ENCODE results near the gene RNF217. TPM values are rescaled to one million over a fixed set of nuclear protein-coding genes. Genes with fewer than 3 reads are reported as not detected.

Gene RNF217
- total RNA-seq, 1 donor from 2014 or later: 14.1 TPM

- peaks cover 5% of the 10 kb centered on the region for H3K36me3 ChIP-seq
Observed at GRCh38 chr6:125063307-125063706, 101.1 kb downstream of the RNF217 start.

GRCh38 chr6:125066140-125066539 lies 103.9 kb downstream of the RNF217 start:
- H3K4me1 ChIP-seq: no peaks in the 10 kb centered on the region
- no peak overlapping the region for H3K4me3 ChIP-seq
- H3K27me3 ChIP-seq (ENCODE audit: low read depth): no peaks in the 10 kb centered on the region
- intact Hi-C loops (cut with micrococcal nuclease): no loop called here
- no peak for DNase-seq
- H3K9me3 ChIP-seq (replicated peaks): no peaks in the 10 kb centered on the region
- peaks cover 5% of the 10 kb centered on the region for H3K36me3 ChIP-seq
- H3K27ac ChIP-seq (replicated peaks): no peak overlapping the region
- TF ChIP-seq, protein P1, sequence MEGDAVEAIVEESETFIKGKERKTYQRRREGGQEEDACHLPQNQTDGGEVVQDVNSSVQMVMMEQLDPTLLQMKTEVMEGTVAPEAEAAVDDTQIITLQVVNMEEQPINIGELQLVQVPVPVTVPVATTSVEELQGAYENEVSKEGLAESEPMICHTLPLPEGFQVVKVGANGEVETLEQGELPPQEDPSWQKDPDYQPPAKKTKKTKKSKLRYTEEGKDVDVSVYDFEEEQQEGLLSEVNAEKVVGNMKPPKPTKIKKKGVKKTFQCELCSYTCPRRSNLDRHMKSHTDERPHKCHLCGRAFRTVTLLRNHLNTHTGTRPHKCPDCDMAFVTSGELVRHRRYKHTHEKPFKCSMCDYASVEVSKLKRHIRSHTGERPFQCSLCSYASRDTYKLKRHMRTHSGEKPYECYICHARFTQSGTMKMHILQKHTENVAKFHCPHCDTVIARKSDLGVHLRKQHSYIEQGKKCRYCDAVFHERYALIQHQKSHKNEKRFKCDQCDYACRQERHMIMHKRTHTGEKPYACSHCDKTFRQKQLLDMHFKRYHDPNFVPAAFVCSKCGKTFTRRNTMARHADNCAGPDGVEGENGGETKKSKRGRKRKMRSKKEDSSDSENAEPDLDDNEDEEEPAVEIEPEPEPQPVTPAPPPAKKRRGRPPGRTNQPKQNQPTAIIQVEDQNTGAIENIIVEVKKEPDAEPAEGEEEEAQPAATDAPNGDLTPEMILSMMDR (IDR thresholded peaks at IDR 0.05; ENCODE audit: borderline replicate concordance): no peak

More at GRCh38 chr6:125063307-125063706, 101.1 kb downstream of the RNF217 start:
- Histone ChIP-seq H3K4me3 (no peak overlapping the region), H3K9me3 (replicated peaks) (no peaks in the 10 kb centered on the region), H3K4me1 (no peaks in the 10 kb centered on the region), H3K27me3 (ENCODE audit: low read depth) (no peaks in the 10 kb centered on the region), H3K27ac (replicated peaks) (no peak overlapping the region)
- DNase-seq: no peak
- intact Hi-C loops (cut with micrococcal nuclease): no loop called here
- TF ChIP-seq, protein P1 (IDR thresholded peaks at IDR 0.05; ENCODE audit: borderline replicate concordance): no peak

GRCh38 chr6:125066964-125067363 lies 104.7 kb downstream of the RNF217 start:
- TF ChIP-seq, protein P1 (IDR thresholded peaks at IDR 0.05; ENCODE audit: borderline replicate concordance): no peak
- H3K4me3 ChIP-seq: no peak overlapping the region
- H3K27ac ChIP-seq (replicated peaks): no peak overlapping the region
- no peaks in the 10 kb centered on the region for H3K27me3 ChIP-seq (ENCODE audit: low read depth)
- intact Hi-C loops (cut with micrococcal nuclease): no loop called here
- H3K9me3 ChIP-seq (replicated peaks): no peaks in the 10 kb centered on the region
- peaks cover 5% of the 10 kb centered on the region for H3K36me3 ChIP-seq
- no peak for DNase-seq
- no peaks in the 10 kb centered on the region for H3K4me1 ChIP-seq

GRCh38 chr6:125067552-125067951 lies 105.3 kb downstream of the RNF217 start:
- intact Hi-C loops (cut with micrococcal nuclease): no loop called here
- no peak overlapping the region for H3K4me3 ChIP-seq
- no peaks in the 10 kb centered on the region for H3K9me3 ChIP-seq (replicated peaks)
- TF ChIP-seq, protein P1 (IDR thresholded peaks at IDR 0.05; ENCODE audit: borderline replicate concordance): no peak
- no peaks in the 10 kb centered on the region for H3K27me3 ChIP-seq (ENCODE audit: low read depth)
- DNase-seq: no peak
- H3K27ac ChIP-seq (replicated peaks): no peak overlapping the region
- peaks cover 5% of the 10 kb centered on the region for H3K36me3 ChIP-seq
- H3K4me1 ChIP-seq: no peaks in the 10 kb centered on the region

GRCh38 chr6:125073071-125073470 lies 110.8 kb downstream of the RNF217 start:
- TF ChIP-seq, protein P1 (IDR thresholded peaks at IDR 0.05; ENCODE audit: borderline replicate concordance): no peak
- H3K4me1 ChIP-seq: peaks cover 12% of the 10 kb centered on the region
- no peak for DNase-seq
- intact Hi-C loops (cut with micrococcal nuclease): no loop called here
- H3K9me3 ChIP-seq (replicated peaks): no peaks in the 10 kb centered on the region
- H3K27me3 ChIP-seq (ENCODE audit: low read depth): no peaks in the 10 kb centered on the region
- H3K27ac ChIP-seq (replicated peaks): no peak overlapping the region
- no peak overlapping the region for H3K4me3 ChIP-seq
- H3K36me3 ChIP-seq: peaks cover 6% of the 10 kb centered on the region
